GM21723 (cell line): Measurements from ENCODE around the gene CAMTA1.

ENCODE experiments used
- ATAC-seq: cut with Tn5 transposase; IDR thresholded peaks from one replicate; pipeline ENCODE4 v1.9.1; 2021; ENCODE audit warnings: mild to moderate bottlenecking, moderate library complexity; ENCODE audit not compliant: unreplicated experiment

Gene CAMTA1

DNA sequence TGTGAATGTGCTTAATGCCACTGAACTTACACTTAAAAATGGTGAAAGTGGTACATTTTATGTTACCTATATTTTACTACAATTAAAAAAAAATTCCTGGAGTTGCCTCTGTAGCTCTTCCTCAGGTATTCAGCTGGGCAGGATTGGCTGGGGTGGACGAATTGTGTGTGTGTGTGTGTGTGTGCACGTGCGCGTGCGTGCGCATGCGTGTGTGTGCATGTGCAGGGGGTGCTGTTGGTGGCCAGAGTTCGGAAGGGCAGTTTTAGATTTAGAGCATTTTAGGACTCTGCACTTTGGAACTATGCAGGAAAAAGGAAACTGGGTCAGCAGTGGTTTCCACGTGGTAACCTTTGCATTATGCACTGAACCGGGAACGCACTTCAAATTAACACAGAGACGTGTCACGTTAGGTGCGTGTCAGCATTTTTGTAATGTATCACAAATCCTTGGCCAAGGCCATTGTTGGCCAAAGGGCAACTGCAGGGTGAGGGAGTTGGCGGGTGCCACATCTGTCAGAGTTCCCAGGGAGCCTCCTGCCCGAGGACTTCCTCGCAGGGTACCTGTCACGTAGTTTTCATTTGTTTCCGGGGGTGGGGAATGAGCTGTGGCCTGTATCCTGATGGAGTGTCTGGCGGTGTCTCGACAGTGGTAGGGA, 312.8 kb downstream of the CAMTA1 start:
- no peak for ATAC-seq

- ATAC-seq, result no peak
These were observed 313.4 kb downstream of the CAMTA1 start for GRCh38 chr1:7098641-7099040.

- ATAC-seq, result no peak
These were observed 315.2 kb downstream of the CAMTA1 start for GRCh38 chr1:7100479-7100878.

DNA sequence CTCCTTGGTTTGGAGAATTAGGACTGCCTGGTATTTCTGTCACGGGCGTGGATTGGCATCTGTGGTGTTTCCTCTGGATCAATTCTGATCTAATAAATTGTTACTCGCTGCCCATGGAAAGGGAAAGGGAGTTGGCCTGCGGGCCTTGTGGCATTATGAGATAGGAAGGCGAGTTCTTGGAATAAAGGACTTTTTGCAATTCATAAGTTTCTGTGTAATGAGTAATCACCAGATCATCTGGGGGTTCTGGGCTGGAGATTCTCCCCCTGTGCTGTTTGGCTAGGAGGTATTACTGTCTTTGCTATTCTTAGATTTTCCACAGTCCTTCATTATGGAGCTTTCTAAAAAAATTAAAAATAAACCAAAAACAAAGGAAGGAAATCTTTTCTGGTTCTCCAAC, 315.9 kb downstream of the CAMTA1 start:
- no peak for ATAC-seq

- ATAC-seq, result no peak
These were observed 318.1 kb downstream of the CAMTA1 start for GRCh38 chr1:7103361-7103782.

DNA sequence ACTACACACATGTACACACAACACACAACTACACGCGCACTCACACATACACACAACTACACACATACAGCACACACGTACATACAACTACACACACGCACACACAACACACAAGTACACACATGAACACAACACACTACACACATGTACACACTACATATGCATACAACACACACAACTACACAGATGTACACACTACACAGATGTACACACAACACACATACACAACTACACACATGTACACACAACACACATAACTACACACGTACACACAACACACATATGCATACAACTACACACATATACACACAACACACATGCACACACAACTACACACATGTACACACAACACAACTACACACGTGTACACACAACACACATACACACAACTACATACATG, 318.6 kb downstream of the CAMTA1 start:
- no peak for ATAC-seq

- no peak for ATAC-seq
These were observed 319.1 kb downstream of the CAMTA1 start for GRCh38 chr1:7104339-7104738.

GRCh38 chr1:7105269-7105668, 320.0 kb downstream of the CAMTA1 start:
- ATAC-seq, result no peak

DNA sequence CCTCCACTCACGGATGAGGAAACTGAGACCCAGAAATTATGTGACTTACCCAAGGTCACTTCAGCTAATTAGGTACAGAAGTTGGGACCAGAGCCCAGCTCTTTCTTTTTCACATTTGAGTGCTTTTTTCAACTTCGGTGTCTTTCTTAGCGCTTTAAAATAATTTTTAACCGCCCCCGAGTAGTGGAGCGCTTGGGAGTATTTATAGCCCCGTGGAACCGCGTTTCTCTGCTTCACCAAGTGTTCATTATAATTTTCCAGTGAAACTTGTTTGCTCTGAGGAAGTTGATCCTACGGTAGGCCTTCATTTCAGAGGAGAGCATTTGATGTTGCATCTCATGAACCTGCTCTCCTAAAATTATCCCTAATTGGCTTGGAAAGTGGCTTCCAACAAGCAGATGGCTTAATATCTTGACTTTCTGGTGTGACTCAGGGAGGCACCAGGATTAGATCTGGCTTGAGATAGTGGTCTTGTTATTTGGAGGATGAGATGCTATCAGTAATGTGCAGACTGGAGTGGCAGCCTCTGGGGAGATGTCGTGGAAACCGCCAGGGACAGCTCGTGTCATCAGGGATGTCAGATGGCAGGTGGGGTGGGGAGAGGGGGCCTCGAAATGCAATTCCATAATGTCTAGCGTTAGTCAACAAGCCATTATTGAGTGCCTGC, 321.3 kb downstream of the CAMTA1 start:
- no peak for ATAC-seq

GRCh38 chr1:7107109-7107830, 322.0 kb downstream of the CAMTA1 start:
- ATAC-seq, result no peak

GRCh38 chr1:7108251-7108650, 323.0 kb downstream of the CAMTA1 start:
- ATAC-seq, result no peak

- ATAC-seq, result no peak
These were observed 324.6 kb downstream of the CAMTA1 start for GRCh38 chr1:7109901-7110300.

GRCh38 chr1:7110321-7110720, 325.1 kb downstream of the CAMTA1 start:
- ATAC-seq, result no peak

DNA sequence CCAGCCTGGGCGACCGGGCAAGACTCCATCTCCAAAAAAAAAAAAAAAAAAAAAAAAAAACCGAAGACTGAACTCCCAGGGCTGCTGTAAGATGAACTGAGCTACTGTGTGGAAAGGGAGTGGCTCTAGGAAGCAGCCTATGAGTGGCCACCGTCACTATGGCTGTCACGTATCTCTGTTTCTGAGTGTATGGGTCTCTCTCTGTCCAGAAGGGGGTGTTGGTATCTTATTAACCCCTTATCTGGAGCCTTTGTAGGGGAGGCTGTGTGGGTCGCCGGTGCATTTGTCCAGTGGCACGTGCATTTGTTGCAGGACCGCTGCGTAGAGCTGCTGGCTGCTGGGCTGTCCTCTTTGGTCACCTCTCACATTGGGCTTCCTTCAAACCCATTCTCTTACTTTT, 326.6 kb downstream of the CAMTA1 start:
- no peak for ATAC-seq

DNA sequence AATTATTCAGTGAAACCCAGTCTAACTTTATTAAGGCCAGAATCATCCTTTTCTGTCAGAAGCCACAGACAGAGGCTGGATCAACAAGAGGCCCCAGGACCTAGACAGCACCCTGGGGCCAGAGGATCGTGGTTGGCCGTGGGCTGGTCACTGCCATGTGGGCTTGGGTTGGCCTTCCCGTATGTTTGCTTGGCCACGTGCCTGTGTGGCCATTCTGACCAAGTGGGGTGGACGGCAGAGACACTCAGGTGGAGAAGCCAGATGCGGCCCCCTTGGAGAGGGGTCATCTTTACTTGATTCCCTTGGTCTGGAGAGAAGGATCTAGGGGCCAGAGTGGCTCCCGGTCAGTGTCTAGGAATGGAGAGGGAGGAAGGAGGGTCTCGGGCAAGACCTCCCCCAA, 327.9 kb downstream of the CAMTA1 start:
- ATAC-seq, result no peak

- ATAC-seq, result no peak
These were observed 328.6 kb downstream of the CAMTA1 start for GRCh38 chr1:7113822-7114221.

DNA sequence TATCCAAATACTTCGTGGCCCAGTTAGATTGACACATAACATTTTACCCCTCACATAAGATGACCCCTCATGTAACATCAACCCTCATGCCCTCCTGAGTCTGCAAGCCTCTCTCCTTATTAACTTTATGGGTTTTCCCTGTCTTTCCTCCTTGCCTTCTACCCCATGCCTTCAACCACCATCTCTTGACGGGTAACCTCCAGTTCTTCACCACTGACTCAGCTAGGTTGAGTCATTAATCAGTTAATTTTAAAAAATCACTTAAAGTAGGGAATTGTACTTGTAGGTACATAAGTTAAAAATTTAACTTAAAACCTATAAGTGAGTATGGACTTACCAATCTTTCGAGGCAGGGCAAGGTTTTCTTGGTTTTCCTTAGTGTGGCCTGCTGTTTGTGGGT, 330.7 kb downstream of the CAMTA1 start:
- ATAC-seq, result no peak

DNA sequence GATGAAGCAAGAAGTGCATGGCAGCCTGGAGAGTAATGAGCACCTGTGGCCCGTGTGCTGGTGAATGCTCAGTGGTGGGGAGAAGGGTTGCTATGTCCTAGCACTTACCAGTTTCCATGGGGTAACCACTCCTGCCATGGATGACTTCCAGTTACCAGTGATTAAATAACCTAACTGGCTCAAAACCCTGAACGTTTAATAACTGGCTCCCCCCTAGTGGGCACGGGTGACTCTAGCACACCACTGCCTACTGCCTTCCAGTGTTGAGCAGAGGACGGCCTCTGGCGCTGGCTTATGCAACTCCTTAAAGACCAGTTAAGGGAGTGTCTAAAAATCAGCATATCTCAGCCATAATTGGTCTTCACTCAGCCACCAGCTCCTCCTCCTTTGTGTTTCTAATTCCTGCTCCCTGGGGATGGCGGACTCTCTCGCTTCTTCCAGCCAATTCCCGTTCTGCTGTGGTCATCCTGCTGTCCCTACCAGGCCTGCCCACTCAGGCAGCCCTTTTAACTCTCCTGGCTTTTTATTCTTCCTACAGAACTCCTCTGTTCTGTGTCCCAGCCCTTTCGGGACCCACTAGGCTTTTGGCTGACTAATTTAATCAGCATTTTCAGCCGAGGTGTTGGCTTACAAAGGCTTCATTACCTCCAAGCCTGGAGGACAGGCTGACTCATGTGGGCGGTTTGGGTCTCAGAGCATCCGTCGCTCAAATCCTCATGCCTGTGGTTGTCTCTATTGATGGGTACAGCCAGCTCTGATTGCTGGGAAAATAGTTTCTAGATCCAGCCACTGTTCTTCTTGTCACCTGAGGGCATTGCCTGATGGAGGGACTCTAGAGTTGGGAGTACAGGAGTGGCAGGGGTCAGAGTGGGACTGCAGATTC, 332.4 kb downstream of the CAMTA1 start:
- ATAC-seq, result no peak

GRCh38 chr1:7119156-7119555, 333.9 kb downstream of the CAMTA1 start:
- ATAC-seq, result no peak

DNA sequence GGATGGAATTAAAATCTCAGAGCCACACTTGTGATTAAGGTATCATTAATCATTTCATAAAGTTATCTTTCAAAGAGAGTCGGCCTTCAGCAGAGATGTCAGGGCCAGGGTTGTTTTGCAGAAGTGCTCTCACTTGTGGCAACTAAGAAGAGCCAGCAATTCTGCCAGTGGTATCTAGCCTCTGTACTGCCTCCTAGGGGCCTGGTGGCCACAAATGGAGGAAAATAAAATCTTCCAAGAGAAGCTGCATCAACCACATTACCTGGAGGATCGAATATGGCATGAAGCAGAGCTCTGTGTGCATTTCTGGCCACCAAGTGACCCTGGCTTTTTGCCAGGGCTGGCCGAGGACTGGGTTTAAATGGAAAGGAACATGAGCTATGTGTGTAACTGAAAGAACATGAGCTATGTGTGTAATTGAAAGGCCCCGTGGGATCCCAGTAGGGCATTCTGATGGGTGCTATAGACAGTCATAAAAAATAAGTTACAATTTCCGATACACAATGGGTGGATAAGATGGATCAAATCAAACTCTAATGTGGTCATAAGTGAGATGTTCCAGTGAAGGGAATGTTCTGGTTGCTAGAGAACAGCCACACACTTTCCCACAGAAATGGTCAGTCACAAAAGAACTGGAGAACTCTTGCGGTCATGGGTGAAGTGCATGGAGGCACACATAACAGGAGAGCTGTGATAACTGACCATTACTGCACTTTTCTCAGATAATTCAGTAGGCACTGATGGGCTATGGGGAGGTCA, 335.8 kb downstream of the CAMTA1 start:
- no peak for ATAC-seq

DNA sequence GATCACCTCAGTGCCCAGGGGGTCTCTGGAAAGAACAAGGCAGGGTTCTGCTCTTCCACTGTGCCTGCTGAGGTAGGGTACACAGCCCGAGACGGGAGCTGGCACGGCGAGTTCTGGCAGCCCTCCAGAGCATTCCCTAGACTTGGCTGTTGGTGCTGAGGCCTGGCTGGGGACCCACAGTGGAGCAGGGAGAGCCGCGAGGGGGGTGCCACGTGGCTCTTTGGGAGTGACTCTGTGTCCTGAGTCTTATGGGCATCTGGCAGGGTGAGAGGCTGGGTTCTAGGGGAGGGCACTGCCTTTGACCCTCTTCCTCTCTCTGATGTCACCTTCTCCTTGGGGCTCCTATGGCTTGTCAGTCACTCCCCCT, 336.4 kb downstream of the CAMTA1 start:
- ATAC-seq, result no peak
